ENCODE results near the gene PDZD7.

- TF ChIP-seq ZNF121 (tag by site-specific recombination; IDR thresholded peaks at IDR 0.05) = no peak
- TF ChIP-seq, protein P1, sequence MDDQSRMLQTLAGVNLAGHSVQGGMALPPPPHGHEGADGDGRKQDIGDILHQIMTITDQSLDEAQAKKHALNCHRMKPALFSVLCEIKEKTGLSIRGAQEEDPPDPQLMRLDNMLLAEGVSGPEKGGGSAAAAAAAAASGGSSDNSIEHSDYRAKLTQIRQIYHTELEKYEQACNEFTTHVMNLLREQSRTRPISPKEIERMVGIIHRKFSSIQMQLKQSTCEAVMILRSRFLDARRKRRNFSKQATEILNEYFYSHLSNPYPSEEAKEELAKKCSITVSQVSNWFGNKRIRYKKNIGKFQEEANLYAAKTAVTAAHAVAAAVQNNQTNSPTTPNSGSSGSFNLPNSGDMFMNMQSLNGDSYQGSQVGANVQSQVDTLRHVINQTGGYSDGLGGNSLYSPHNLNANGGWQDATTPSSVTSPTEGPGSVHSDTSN (CRISPR knock-in tag; IDR thresholded peaks at IDR 0.05) = no peak
- no peak for TF ChIP-seq SP2 (tag by site-specific recombination; IDR thresholded peaks at IDR 0.05)
- no peak for TF ChIP-seq TCF7L2 (IDR thresholded peaks at IDR 0.05; ENCODE audit: borderline replicate concordance, low read depth, low read length)
- TF ChIP-seq CTCF (tag by site-specific recombination; IDR thresholded peaks at IDR 0.05) = peak; percentile 34
- TF ChIP-seq, protein P2, sequence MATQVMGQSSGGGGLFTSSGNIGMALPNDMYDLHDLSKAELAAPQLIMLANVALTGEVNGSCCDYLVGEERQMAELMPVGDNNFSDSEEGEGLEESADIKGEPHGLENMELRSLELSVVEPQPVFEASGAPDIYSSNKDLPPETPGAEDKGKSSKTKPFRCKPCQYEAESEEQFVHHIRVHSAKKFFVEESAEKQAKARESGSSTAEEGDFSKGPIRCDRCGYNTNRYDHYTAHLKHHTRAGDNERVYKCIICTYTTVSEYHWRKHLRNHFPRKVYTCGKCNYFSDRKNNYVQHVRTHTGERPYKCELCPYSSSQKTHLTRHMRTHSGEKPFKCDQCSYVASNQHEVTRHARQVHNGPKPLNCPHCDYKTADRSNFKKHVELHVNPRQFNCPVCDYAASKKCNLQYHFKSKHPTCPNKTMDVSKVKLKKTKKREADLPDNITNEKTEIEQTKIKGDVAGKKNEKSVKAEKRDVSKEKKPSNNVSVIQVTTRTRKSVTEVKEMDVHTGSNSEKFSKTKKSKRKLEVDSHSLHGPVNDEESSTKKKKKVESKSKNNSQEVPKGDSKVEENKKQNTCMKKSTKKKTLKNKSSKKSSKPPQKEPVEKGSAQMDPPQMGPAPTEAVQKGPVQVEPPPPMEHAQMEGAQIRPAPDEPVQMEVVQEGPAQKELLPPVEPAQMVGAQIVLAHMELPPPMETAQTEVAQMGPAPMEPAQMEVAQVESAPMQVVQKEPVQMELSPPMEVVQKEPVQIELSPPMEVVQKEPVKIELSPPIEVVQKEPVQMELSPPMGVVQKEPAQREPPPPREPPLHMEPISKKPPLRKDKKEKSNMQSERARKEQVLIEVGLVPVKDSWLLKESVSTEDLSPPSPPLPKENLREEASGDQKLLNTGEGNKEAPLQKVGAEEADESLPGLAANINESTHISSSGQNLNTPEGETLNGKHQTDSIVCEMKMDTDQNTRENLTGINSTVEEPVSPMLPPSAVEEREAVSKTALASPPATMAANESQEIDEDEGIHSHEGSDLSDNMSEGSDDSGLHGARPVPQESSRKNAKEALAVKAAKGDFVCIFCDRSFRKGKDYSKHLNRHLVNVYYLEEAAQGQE (tag by site-specific recombination; IDR thresholded peaks at IDR 0.05) = no peak
- TF ChIP-seq ZNF629 (tag by site-specific recombination; IDR thresholded peaks at IDR 0.05) = no peak
Observed at GRCh38 chr10:101011517-101012423, 19.2 kb downstream of the PDZD7 start.
